Breast epithelium (tissue), 4 donors: ENCODE results near the gene DNAH17. TPM values are rescaled to one million over a fixed set of nuclear protein-coding genes. Genes with fewer than 3 reads are reported as not detected.

Source experiments
- DNase-seq, 2 donors: peaks; one replicate each; pipeline ENCODE4 v3.0.0-alpha.2; 2019; ENCODE audit warnings: low spot score in 2 of 2
- H3K27ac ChIP-seq, 2 donors: fragments of 200-600 bp; sonication (generic) in 1 of 2; one replicate each; pipeline ENCODE4 v1.5.1; 2016 to 2019; ENCODE audit warnings: mild to moderate bottlenecking in 1 of 2
- H3K27me3 ChIP-seq, 2 donors: fragments of 200-600 bp; sonication (generic) in 1 of 2; one replicate each; pipeline versions ENCODE4 v1.5.1 to v1.6.0; 2017 to 2019; ENCODE audit warnings: control low read depth in 1 of 2, mild to moderate bottlenecking in 1 of 2
- H3K36me3 ChIP-seq: fragments of 200-600 bp; one replicate; pipeline ENCODE4 v1.5.1; 2019
- H3K4me1 ChIP-seq, 2 donors: fragments of 200-600 bp; sonication (generic); one replicate each; pipeline ENCODE4 v1.5.1; 2016 to 2019; ENCODE audit warnings: control low read depth in 1 of 2
- H3K4me3 ChIP-seq, 3 donors: fragments of 200-600 bp; sonication (generic); 1 replicate in 2 of 3; 2 replicates in 1 of 3; pipeline ENCODE4 v1.5.1; 2016 to 2019; ENCODE audit warnings: mild to moderate bottlenecking in 3 of 3, moderate library complexity in 2 of 3
- H3K9me3 ChIP-seq, 2 donors: fragments of 200-600 bp; sonication (generic) in 1 of 2; one replicate each; pipeline ENCODE4 v1.5.1; 2016 to 2019; ENCODE audit warnings: control low read depth in 1 of 2
- POLR2A ChIP-seq: fragments of 450-650 bp; IDR thresholded peaks from one replicate; pipeline ENCODE4 v1.6.1; 2016; ENCODE audit warnings: antibody characterized with exemption, mild to moderate bottlenecking, moderate library complexity
- POLR2AphosphoS5 ChIP-seq, 3 donors: sonication (generic); formaldehyde crosslinking; IDR thresholded peaks; one replicate each; pipeline ENCODE4 v1.6.1; 2017; ENCODE audit warnings: antibody characterized with exemption in 3 of 3
- intact Hi-C: fragments of 100-400 bp; cut with DNase I; formaldehyde crosslinking; loops from one replicate; pipeline ENCODE4 v1.15.1; 2023; ENCODE audit warnings: low total_unique reads
- total RNA-seq, 3 donors: library from RNA; depleted of rRNA; stranded (reverse); fragments of >200 nt; gene quantifications; one replicate each; pipeline ENCODE4 v1.1.0, GENCODE V29; 2016
- TF ChIP-seq, protein P1 (sequence below), 3 donors: fragments of 450-650 bp; IDR thresholded peaks; one replicate each; pipeline ENCODE4 v1.5.1; 2016 to 2017; ENCODE audit warnings: antibody characterized with exemption in 3 of 3, mild to moderate bottlenecking in 3 of 3, moderate library complexity in 3 of 3

DNAH17 gene
- total RNA-seq, 3 donors from 2014 or later = 0.15 to 0.33 TPM; not detected in 1

DNA sequence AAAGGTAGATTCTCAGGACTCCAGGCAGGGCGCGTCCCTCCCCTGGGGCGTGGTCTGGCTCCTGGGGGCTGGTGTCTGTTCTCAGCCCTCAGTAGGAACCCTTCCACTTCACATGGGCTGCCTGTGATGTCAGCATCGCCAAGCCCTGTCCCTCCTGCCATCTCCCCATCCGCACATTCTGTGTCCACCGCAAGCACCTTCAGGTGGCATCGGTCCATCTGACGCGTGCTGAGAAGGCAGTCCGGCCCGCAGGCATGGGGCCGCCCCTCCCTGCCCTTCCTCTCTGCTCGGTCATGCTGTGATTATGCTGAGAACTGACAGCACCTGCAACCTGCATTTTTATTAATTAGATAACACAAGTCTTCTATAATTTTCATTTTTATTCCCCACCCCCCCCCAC lies 12.7 kb upstream of the DNAH17 start:
- TF ChIP-seq POLR2AphosphoS5 (IDR thresholded peaks at IDR 0.05) = no peak
- TF ChIP-seq, protein P1, sequence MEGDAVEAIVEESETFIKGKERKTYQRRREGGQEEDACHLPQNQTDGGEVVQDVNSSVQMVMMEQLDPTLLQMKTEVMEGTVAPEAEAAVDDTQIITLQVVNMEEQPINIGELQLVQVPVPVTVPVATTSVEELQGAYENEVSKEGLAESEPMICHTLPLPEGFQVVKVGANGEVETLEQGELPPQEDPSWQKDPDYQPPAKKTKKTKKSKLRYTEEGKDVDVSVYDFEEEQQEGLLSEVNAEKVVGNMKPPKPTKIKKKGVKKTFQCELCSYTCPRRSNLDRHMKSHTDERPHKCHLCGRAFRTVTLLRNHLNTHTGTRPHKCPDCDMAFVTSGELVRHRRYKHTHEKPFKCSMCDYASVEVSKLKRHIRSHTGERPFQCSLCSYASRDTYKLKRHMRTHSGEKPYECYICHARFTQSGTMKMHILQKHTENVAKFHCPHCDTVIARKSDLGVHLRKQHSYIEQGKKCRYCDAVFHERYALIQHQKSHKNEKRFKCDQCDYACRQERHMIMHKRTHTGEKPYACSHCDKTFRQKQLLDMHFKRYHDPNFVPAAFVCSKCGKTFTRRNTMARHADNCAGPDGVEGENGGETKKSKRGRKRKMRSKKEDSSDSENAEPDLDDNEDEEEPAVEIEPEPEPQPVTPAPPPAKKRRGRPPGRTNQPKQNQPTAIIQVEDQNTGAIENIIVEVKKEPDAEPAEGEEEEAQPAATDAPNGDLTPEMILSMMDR (IDR thresholded peaks at IDR 0.05) = no peak
- TF ChIP-seq POLR2A = no peak
- H3K4me3 ChIP-seq = no peak overlapping the region
- intact Hi-C loops = loop anchor here (5.0 kb wide), 1 partner anchor 217 kb away; no protein-coding TSS in a partner anchor

DNA sequence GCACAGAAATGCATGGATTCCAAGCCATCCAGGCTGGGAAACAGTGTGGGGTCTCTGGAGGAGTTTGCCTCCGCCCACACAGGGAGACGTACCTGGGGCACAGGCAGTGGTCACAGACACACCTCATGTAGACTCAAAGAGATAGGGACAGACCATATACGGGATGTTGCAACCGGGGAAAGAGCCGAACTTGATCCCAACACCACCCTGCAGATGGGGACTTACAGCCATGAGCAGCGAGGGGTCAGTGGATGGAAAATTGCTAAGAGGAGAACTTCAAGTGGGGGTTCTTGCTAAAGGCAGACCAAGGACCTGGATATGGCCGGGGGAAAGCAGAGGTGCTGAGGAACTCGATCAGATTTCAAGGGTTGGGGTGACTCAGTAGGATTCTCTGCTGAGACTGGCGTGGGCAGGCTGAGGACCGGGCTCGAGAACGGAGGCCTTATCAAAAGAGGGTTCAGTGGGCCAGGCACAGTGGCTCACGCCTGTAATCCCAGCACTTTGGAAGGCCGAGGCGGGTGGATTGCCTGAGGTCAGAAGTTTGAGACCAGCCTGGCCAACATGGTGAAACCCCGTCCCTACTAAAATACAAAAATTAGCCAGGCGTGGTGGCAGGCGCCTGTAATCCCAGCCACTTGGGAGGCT lies 12.0 kb upstream of the DNAH17 start:
- TF ChIP-seq POLR2A (no peak), POLR2AphosphoS5 (IDR thresholded peaks at IDR 0.05) (no peak)
- TF ChIP-seq, protein P1 (IDR thresholded peaks at IDR 0.05) = no peak
- Histone ChIP-seq H3K4me3 (no peak overlapping the region), H3K27ac (no peak overlapping the region), H3K9me3 (no peaks in the 10 kb centered on the region), H3K27me3 (no peaks in the 10 kb centered on the region), H3K36me3 (no peaks in the 10 kb centered on the region), H3K4me1 (no peaks in the 10 kb centered on the region)
- intact Hi-C loops = no loop called here
- no peak for DNase-seq

More for the DNA sequence above, 12.7 kb upstream of the DNAH17 start:
- Histone ChIP-seq H3K27ac (no peak overlapping the region), H3K27me3 (no peaks in the 10 kb centered on the region), H3K9me3 (no peaks in the 10 kb centered on the region), H3K4me1 (no peaks in the 10 kb centered on the region), H3K36me3 (no peaks in the 10 kb centered on the region)
- DNase-seq = no peak

DNA sequence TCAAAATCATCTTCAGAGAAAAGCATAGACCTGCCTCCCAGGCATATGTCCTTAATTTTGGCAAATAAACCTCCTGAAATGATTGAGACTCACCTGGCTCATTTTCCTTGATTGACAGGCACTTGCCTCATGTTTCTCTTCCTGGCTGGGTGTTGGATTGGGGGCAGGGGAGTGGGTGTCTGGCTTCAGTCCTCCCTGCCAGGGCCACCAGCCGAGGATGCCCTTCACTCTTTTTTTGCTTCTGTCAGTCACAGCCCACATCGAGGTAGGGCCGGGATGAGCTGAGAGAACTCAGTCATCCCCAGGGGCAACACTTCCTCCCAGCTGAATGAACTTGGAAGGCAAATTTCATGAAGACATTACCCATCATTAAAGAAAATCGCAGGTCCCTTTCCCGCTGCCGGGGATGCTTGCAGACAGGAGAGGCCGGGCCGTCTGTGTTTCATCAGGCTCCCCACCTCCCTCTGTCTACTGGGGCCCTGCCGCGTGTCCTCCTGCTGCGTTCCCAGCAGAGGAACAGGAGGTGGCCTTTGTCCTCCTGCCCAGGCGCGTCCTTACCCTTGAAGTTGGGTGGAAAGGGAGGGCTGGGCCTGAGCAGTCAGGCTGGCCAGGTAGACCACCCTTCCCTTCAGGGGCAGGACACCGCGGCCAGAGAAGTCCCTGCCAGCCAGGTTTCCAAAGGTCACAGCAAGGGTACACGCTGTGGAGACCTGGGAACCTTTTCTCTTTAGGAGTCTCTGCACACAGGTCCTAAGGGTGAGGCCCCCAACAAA lies 11.2 kb upstream of the DNAH17 start:
- Histone ChIP-seq H3K36me3 (no peaks in the 10 kb centered on the region), H3K27ac (no peak overlapping the region), H3K4me1 (no peaks in the 10 kb centered on the region), H3K27me3 (no peaks in the 10 kb centered on the region), H3K4me3 (no peak overlapping the region), H3K9me3 (no peaks in the 10 kb centered on the region)
- intact Hi-C loops = no loop called here
- no peak for DNase-seq
- no peak for TF ChIP-seq POLR2AphosphoS5 (IDR thresholded peaks at IDR 0.05)
- TF ChIP-seq, protein P1 (IDR thresholded peaks at IDR 0.05) = no peak
- TF ChIP-seq POLR2A = no peak

DNA sequence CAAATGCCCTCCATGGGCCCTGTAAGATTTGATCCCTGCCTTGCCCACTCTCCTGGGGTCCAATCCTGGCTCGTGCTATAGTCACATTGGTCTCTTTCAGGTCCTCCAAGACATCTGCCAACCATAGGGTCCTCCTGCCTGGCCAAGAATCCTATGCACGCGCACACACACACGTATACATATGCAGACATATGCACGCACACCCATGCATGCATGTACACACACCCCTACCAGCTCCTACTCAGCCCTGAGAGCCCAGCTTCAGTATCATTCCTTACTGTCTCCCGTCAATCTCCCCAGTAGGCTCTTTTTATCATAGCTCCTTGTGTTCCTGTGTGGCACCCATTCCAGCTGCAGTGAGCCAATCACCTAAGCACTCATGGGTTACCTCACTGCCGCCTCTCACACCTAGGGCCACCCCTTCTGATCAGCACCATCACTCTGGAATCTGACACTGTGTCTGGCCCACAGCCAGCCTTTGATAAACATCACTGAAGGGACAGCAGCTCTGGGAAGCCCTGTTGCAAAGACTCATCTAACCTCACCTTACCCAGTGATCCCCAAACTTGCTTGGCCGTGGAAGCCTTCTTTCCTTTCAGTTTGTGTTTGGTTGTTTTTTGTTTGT lies 7.9 kb upstream of the DNAH17 start:
- no peak overlapping the region for H3K27ac ChIP-seq
- DNase-seq = no peak
- no peak overlapping the region for H3K4me3 ChIP-seq
- H3K27me3 ChIP-seq = no peaks in the 10 kb centered on the region
- TF ChIP-seq, protein P1 (IDR thresholded peaks at IDR 0.05) = no peak
- TF ChIP-seq POLR2A (no peak), POLR2AphosphoS5 (IDR thresholded peaks at IDR 0.05) (no peak)
- H3K9me3 ChIP-seq = no peaks in the 10 kb centered on the region
- no peaks in the 10 kb centered on the region for H3K4me1 ChIP-seq
- intact Hi-C loops = no loop called here
- H3K36me3 ChIP-seq = no peaks in the 10 kb centered on the region

DNA sequence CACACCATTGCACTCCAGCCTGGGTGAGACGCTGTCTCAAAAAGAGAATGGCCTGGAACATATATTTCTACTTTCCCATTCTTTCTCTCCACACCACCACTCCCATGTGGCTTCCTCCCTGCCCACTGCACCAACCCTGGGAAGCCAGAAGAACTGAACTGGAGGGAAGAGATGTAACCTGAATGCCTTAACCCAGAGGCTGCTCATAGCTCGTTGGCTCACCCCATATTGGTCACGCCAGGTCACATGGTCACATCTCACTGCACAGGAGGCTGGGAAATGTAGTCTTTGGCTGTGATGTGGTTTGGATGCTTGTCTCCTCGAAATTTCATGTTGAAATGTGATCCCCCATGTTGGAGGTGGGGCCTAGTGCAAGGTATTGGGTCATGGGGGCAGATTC lies 5.9 kb upstream of the DNAH17 start:
- no peak overlapping the region for H3K27ac ChIP-seq
- intact Hi-C loops = no loop called here
- H3K4me1 ChIP-seq = no peaks in the 10 kb centered on the region
- no peak overlapping the region for H3K4me3 ChIP-seq
- H3K9me3 ChIP-seq = no peaks in the 10 kb centered on the region
- TF ChIP-seq, protein P1 (IDR thresholded peaks at IDR 0.05) = no peak
- TF ChIP-seq POLR2AphosphoS5 (IDR thresholded peaks at IDR 0.05) (no peak), POLR2A (no peak)
- no peaks in the 10 kb centered on the region for H3K27me3 ChIP-seq
- no peaks in the 10 kb centered on the region for H3K36me3 ChIP-seq
- no peak for DNase-seq
